DMS153 treated with DMSO at 0.1 percent for 48 hours (cell line): ENCODE measurements around the gene SURF2.

Source experiments
- DNase-seq: peaks from one replicate; lab custom pipeline; 2025; ENCODE audit not compliant: unreplicated experiment; lab: John Stamatoyannopoulos, UW

Gene SURF2

DNA sequence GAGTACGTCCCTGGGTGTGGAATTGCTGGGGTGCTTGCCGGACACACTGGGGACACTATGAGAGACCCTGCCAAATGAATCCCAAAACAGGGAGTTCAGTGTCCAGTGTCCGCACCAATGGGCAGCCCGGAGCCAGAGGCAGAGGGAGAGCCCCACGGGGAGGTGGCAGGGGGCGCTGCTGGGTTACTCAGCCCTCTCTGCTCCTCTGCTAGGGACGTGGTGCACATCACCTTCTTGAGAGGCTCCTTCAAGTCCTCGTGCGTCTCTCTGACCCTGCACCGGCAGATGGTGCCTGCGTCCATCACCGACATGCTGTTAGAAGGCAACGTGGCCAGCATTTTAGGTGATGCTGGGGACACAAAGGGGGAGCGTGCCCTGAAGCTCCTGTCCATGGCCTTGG is 40.6 kb downstream of the SURF2 start:
- DNase-seq = no peak

DNA sequence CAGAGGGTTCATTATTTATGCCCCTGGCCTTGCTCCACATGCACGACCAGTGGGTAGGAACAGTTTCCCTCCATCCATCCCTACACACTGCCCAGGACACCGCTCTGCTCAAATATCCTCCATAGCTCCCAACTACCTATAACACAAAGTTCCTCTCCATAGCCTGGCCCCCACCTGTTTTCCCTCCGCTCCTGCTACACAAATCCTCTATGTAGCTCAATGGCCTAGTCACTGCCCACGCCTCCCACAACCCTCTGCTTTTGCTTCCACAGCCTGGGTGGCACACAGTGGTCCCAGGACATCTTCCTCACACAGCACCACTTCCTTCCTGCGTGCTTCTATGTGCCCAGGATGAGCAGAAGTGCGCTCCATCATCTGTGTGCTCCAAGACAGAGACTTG is 41.0 kb downstream of the SURF2 start:
- no peak for DNase-seq

GRCh38 chr9:133397895-133398294 is 41.5 kb downstream of the SURF2 start:
- DNase-seq = no peak

GRCh38 chr9:133400292-133400691 is 43.9 kb downstream of the SURF2 start:
- no peak for DNase-seq

- DNase-seq = no peak
Measured at GRCh38 chr9:133401588-133401987, 45.2 kb downstream of the SURF2 start.

- DNase-seq = no peak
Measured at GRCh38 chr9:133402689-133403088, 46.3 kb downstream of the SURF2 start.

- DNase-seq = peak; percentile 74
Measured at GRCh38 chr9:133403766-133404453, 47.6 kb downstream of the SURF2 start.

- no peak for DNase-seq
Measured at GRCh38 chr9:133404454-133405002, 48.2 kb downstream of the SURF2 start.

DNA sequence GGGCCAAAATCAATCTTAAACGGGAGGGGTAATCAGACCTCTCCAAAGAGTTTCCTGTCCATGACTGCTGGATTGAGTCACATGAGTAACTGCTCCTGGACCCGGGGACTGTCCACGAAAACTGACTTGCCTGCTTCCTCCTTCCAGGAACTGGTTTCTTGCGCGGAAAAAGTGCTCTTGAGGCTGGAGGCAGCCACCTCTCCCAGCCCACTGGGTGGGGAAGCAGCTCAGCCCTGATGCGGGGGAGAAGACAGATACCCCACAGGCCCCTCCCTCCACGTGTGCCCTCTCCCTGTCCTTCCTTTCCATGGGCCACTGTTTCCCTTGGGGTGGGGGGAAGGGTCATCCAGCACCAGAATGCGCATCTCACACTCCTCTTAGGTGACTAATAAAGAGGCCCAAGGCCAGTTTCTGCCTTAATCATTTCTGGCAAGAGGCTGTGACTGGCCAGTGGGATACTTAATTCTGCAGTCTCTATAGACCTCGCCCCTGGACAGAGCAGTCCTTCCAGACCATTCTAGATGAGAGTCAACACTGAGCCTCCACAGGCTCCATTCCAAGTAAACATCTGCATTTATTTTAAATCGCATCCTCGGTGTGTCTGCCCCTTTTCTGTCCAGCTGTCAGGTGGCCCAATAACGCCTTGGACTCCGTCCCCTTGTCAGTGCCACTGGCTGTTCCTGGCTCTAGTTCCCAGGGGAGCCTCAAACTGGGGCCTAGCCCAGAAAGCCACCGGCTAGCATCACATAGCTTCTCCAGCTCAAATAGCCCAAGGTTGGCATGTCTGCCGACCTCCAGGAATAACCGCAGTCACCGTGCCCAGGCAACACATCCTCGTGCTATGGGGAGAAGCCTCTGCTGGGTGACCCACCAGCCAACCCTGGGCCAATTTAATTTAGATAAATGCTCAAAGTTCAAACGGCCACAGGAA is 49.4 kb downstream of the SURF2 start:
- DNase-seq = no peak

DNA sequence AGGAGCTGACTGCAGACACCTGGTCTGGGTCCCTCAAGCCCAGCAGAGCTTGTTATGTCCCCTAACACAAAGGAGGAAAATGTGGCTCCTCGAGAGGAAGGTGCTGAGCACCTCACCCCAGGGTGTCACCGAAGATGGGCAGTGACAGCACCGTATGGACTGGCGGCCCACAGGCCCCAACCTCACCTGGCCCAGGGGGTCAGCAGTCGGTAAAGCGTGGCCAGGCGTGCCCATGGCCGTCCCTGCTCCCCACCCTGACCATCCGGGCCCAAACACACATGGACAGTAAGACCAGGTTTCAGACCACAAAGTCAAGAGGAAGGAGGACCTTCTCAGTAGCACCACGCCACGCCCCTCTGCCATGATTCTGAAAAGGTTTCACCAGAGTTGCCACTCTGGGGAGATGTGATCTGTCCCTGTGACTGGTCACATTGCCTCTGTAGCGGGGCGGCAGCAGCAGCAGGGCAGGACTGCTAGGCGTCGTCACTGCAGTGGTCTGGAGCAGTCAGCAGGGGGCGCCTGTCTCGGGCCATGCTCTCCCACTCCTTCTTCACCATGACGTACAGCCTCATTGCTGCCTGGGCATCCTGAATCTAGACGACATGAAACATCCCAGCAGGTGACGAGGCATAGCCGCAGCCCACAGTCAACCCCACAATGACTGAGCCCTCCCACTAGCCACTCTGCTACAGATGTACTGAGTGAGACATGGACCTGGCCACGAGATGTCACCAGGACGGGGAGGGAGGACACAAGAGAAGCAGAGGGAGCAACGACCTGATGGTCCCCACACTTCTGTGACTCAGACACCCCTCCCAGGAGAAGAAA is 50.3 kb downstream of the SURF2 start:
- peak; percentile 45 for DNase-seq

DNA sequence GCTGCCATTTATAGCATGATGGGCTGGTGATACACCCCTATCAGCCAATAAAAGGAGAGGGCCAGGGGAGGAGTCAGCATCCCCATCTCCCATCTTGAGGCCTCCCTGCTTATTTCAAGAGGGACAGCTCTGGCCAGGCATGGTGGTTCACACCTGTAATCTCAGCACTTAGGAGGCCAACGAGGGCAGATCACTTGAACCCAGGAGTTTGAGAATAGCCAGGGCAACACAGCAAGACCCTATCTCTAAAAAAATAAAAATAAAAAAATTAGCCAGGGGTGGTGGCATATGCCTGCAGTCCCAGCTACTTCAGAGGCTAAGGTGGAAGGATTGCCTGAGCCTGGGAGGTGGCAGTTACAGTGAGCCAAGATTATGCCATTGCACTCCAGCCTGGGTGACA is 51.7 kb downstream of the SURF2 start:
- DNase-seq = no peak
